HG03520 (cell line): ENCODE results near the gene CEACAM6.
"Not testable (repeated sequence)": the region's sequence is repeated elsewhere in the genome, so short reads cannot be mapped to it uniquely, and the experiment has no call there.

Source experiments
- ATAC-seq: cut with Tn5 transposase; IDR thresholded peaks from one replicate; pipeline ENCODE4 v1.9.1; 2021; ENCODE audit warnings: mild to moderate bottlenecking, moderate library complexity; ENCODE audit not compliant: unreplicated experiment

CEACAM6 gene

DNA sequence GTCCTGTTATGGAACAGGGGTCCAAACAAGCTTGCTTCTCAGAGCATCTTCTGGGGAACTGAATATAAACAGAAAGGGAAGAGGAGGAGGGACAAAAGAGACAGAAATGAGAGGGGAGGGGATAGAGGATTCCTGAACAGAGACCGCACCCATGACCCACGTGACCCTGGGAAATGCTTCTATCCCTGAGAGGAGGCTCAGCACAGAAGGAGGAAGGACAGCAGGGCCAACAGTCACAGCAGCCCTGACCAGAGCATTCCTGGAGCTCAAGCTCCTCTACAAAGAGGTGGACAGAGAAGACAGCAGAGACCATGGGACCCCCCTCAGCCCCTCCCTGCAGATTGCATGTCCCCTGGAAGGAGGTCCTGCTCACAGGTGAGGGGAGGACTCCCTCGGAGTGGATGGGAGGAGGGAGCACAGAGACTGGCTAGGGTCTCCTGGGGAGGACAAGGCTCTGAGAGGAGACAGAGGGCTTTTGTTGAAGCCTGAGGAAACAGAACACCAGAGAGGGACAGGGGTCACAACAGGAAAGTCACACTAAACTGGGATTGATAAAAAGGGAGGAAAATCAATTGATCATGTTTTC is at the start of gene CEACAM6:
Gene CEACAM6 (plus strand): TSS at position 203 of the 586 bp plus-strand sequence. CDS start 109 bp downstream, at position 312.
- no peak for ATAC-seq

DNA sequence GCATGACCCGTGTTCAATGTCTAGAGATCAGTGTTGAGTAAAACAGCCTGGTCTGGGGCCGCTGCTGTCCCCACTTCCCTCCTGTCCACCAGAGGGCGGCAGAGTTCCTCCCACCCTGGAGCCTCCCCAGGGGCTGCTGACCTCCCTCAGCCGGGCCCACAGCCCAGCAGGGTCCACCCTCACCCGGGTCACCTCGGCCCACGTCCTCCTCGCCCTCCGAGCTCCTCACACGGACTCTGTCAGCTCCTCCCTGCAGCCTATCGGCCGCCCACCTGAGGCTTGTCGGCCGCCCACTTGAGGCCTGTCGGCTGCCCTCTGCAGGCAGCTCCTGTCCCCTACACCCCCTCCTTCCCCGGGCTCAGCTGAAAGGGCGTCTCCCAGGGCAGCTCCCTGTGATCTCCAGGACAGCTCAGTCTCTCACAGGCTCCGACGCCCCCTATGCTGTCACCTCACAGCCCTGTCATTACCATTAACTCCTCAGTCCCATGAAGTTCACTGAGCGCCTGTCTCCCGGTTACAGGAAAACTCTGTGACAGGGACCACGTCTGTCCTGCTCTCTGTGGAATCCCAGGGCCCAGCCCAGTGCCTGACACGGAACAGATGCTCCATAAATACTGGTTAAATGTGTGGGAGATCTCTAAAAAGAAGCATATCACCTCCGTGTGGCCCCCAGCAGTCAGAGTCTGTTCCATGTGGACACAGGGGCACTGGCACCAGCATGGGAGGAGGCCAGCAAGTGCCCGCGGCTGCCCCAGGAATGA is 48.4 kb upstream of the CEACAM6 start:
- ATAC-seq, result no peak

- ATAC-seq, result no peak
Measured at GRCh38 chr19:41707502-41707812, 47.9 kb upstream of the CEACAM6 start.

DNA sequence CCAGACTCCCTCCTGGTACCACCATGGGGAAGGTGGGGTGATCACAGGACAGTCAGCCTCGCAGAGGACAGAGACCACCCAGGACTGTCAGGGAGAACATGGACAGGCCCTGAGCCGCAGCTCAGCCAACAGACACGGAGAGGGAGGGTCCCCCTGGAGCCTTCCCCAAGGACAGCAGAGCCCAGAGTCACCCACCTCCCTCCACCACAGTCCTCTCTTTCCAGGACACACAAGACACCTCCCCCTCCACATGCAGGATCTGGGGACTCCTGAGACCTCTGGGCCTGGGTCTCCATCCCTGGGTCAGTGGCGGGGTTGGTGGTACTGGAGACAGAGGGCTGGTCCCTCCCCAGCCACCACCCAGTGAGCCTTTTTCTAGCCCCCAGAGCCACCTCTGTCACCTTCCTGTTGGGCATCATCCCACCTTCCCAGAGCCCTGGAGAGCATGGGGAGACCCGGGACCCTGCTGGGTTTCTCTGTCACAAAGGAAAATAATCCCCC is 47.4 kb upstream of the CEACAM6 start:
- no peak for ATAC-seq

- no peak for ATAC-seq
Measured at GRCh38 chr19:41708481-41708880, 46.8 kb upstream of the CEACAM6 start, which contains the start of gene CEACAM5. CEACAM5 (plus strand) TSS chr19:41708626; CDS start chr19:41708732, 106 bp downstream.

- not testable (repeated sequence) for ATAC-seq
Measured at GRCh38 chr19:41709516-41709915, 45.8 kb upstream of the CEACAM6 start.

DNA sequence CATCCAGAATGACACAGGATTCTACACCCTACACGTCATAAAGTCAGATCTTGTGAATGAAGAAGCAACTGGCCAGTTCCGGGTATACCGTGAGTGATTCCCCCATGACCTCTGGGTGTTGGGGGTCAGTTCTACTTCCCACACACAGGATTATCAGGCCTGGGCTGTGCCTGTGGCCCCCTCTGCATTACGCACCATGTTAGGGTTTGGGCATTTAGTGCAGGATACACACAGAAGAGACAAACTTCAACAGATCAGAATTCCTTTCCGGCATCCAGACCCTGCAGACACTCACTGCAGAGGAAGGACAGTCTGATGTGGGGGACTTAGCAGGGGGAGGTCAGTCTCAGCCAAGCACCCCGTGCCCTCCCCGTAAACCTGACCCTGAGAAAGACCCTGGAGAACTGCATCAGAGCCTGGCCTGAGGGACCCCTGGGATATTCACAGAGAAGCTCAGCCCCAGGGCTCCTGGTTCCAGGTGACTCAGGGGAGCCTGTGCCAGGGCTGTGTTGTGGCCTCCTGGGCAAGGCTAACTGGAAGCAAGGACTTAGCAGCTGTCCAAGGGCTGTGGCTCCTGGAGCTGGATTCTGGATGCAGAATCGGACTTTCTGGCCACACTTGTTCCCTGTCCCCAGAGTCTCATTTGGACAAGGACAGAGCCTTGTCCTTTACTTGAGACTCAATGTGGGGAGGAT is 45.2 kb upstream of the CEACAM6 start:
- no peak for ATAC-seq

DNA sequence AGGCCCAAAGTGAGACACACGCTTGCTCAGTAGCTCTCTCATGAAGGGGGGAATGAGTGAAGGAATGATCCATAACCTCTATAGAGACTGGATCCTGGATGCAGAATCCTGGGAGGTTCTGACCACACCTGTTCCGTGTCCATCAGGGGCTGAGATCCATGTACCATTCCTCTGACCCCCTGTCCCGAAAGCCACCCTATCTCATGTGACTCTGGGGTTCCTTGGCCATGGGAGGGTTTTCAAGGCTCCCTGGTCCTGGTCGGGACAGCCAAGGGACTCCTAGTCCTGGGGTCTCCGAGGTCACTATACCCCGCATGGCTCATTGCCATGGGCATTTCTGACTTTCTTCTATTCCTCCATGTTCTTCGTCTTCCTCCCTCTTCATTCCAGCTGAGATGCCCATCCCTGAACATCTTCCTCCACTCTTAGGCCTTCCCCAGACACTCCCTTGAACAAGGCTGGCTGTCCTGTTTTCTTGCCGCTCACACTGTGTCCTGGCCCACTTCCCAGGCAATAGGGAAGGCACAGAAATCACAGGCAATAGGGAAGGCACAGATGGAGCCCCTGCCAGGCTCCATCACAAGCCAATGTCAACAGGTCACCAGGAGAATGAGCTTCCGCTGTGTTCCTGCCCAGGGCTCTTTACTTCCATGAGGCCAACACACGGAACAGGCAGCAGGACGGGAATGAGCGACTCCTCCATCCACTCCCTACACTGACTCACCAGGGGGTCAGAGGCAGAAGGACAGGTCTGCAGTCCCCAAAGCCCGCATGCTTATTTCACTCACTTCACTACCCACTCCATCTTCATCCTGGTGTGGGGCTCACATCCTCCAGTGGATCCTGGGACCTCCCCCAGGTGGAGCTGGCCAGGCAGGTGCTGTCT is 43.7 kb upstream of the CEACAM6 start:
- ATAC-seq, result no peak

GRCh38 chr19:41714598-41714997 is 40.7 kb upstream of the CEACAM6 start:
- no peak for ATAC-seq

DNA sequence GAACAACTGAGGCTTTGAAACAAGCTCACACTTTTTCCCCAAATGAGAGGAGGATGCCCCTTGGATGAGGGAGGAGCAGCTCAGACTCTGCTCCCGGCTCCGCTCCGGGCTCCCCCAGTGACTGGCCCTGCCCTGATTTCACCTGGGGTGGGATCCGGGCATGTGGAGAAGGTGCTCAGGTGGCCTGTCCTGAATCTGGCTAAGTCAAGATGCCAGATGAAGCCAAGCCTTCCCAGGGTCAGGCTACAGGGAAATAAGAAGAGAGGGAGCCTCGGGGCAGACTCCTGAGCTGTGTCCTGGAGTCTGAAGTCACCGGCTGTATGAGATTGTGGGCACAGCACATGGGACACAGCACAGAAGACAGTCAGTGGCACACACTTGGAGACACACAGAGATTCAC is 36.6 kb upstream of the CEACAM6 start:
- no peak for ATAC-seq

GRCh38 chr19:41720103-41720502 is 35.2 kb upstream of the CEACAM6 start:
- no peak for ATAC-seq

- ATAC-seq, result no peak
Measured at GRCh38 chr19:41726493-41726892, 28.8 kb upstream of the CEACAM6 start.

DNA sequence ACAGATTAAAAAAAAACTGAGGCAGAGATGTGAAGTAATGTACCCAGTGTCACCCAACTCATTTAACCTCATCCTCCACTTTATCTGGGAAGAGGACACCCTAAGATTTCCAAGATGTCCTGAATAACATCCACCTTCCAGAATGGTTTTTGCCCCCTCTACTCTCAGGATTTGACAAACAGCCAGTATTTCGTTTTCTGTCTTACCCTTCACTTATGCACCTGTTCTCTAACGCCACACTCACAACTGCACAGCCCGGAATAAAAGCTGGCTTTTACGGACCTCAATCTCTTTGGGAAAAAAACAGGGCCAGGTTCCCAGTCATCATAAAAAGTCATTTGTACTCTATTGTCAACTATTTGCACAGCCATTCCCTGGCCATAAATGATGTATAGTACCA is 21.2 kb upstream of the CEACAM6 start:
- no peak for ATAC-seq

DNA sequence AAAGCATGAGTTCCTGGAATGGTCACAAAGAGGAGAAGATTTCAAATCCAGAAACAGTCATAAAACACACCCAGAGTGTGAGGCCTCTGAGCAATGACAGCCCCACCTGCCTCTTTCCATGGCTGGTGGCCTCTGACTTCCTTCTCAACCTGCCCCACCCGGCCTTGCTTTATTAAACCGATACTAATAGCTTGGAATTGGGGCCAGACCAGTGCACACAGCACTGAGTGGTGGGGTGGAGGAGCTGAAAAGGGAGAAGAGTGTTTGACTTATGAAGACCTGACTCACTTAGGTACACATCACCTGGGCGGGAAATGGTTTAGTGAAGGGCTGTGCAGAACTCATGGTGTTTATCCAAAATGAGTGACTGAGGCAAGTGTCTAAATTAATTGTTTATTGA is 20.7 kb upstream of the CEACAM6 start:
- no peak for ATAC-seq

- no peak for ATAC-seq
Measured at GRCh38 chr19:41735071-41735600, 20.2 kb upstream of the CEACAM6 start.

DNA sequence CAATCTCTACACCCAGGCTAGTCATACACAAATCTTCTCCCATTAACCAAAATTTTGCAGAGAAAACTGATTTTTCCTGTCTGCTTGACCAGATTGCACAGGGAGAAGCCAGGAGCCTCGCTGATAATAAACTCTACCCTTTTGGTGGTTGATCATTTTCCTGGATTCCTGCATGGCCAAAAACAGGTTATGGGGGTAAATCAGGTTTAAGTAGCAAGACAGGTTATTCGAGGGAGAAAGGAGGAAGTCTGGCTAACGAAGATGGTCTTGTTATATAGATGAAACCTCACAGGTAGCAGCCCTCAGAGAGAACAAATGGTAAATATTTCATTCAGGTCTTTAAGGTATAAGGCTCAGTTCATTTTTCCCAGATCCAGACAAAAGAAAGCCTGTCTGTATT is 16.0 kb upstream of the CEACAM6 start:
- ATAC-seq, result no peak

DNA sequence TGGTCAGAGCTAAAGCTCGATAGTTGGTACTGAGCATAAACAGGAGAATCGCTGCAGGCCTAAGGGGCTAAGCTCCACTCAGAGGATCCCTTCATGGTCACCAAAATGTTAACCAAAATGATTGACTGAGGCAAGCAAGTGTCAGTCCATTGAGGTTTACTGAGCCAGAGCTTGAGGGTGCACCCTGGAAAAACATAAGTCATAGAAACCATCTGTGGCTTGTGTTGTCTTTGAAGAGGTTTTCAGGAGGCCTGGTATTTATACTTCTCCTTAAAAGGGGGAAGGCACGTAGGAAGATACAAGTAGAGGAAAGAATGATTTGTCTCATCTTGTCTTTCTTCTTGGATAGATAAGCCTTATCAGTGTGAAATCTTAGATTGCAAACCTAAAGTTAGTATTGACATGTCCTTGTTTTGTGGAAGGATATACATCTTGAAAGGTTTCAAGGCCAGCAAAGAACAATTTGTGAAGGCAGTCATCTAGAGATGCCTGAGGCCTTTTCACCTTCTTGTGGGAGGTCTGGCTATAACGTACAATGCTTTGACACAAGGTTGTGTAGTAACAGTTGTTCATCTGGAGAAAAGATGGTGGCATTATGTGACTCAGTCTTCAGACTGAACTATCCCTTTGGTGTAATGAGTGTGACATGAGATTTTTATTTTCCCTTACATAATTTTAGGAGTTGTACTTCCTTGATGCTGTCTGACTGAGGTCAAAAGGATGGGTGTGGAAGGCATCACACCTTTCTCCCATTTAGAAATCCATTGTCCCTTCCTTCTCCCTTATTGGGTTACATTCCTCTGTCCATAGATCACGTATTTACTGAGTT is 14.7 kb upstream of the CEACAM6 start:
- ATAC-seq, result no peak

GRCh38 chr19:41741244-41741554 is 14.1 kb upstream of the CEACAM6 start:
- ATAC-seq, result no peak

- ATAC-seq, result no peak
Measured at GRCh38 chr19:41744850-41745249, 10.5 kb upstream of the CEACAM6 start.

- no peak for ATAC-seq
Measured at GRCh38 chr19:41745756-41746155, 9.6 kb upstream of the CEACAM6 start.
